Stomach (tissue), 4 donors: ENCODE data around the gene DRC1.

ENCODE experiments used
- CTCF ChIP-seq, 7 experiments: fragments of 450-650 bp in 4 of 7; fragments of 200-600 bp in 3 of 7; sonication (generic) in 3 of 7; IDR thresholded peaks; one replicate each; pipeline ENCODE4 v1.5.1; 2016 to 2019; ENCODE audit warnings: antibody characterized with exemption in 7 of 7, control low read depth in 2 of 7, mild to moderate bottlenecking in 1 of 7
- POLR2A ChIP-seq, 4 donors: fragments of 450-650 bp; IDR thresholded peaks; one replicate each; pipeline ENCODE4 v1.6.1; 2016; ENCODE audit warnings: antibody characterized with exemption in 4 of 4, control low read depth in 2 of 4, mild to moderate bottlenecking in 1 of 4, moderate library complexity in 1 of 4
- POLR2AphosphoS5 ChIP-seq, 3 donors: sonication (generic); formaldehyde crosslinking; IDR thresholded peaks; one replicate each; pipeline ENCODE4 v1.6.1; 2016; ENCODE audit warnings: antibody characterized with exemption in 3 of 3

- TF ChIP-seq CTCF (IDR thresholded peaks at IDR 0.05) (no peak), POLR2A (IDR thresholded peaks at IDR 0.05) (no peak), POLR2AphosphoS5 (IDR thresholded peaks at IDR 0.05) (no peak)
These were observed 70.3 kb downstream of the DRC1 start for GRCh38 chr2:26471766-26472706.
